ENCODE data around the gene CST7. TPM values are rescaled to one million over a fixed set of nuclear protein-coding genes. Genes with fewer than 3 reads are reported as not detected.

The CST7 gene
- total RNA-seq, 1 donor from 2014 or later, result 0.25 TPM

GRCh38 chr20:24961384-24962181, 12.5 kb downstream of the CST7 start:
- no peak for FAIRE-seq
- Mint-ChIP-seq H3K27ac (ENCODE audit: unreplicated experiment) (no peak overlapping the region), H3K27me3 (ENCODE audit: low read depth, unreplicated experiment) (no peaks in the 10 kb centered on the region), H3K9me3 (ENCODE audit: unreplicated experiment) (peaks cover 2% of the 10 kb centered on the region), H3K36me3 (ENCODE audit: low read depth, unreplicated experiment) (peaks cover 26% of the 10 kb centered on the region), H3K4me1 (ENCODE audit: low read depth, unreplicated experiment) (no peaks in the 10 kb centered on the region), H3K4me3 (ENCODE audit: unreplicated experiment) (no peak overlapping the region)
- Histone ChIP-seq H3K9ac (ENCODE audit: low read length) (no peak overlapping the region), H3K27me3 (ENCODE audit: insufficient read depth, low read length) (no peaks in the 10 kb centered on the region), H3K36me3 (ENCODE audit: insufficient read depth, low read length) (peaks cover 5% of the 10 kb centered on the region), H4K20me1 (ENCODE audit: insufficient read depth, low read length) (no peaks in the 10 kb centered on the region), H3K4me1 (ENCODE audit: insufficient read depth, low read length) (no peaks in the 10 kb centered on the region), H2AFZ (ENCODE audit: low read depth, low read length) (no peak overlapping the region), H3K4me2 (ENCODE audit: low read length) (no peak overlapping the region), H3K27ac (ENCODE audit: low read depth, low read length) (no peak overlapping the region), H3K9me3 (ENCODE audit: insufficient read depth, low read depth, low read length) (no peaks in the 10 kb centered on the region), H3K4me3 (ENCODE audit: insufficient read depth, low read depth, low read length) (no peak overlapping the region), H3K79me2 (ENCODE audit: insufficient read depth, low read length) (no peaks in the 10 kb centered on the region)
- DNase-seq (ENCODE audit: low read depth), result no peak
- TF ChIP-seq EZH2 (IDR thresholded peaks at IDR 0.05; ENCODE audit: insufficient read depth, low read length) (no peak), CTCF (IDR thresholded peaks at IDR 0.05; ENCODE audit: insufficient read depth, low read depth, low read length) (no peak)

GRCh38 chr20:24962182-24962492, 13.1 kb downstream of the CST7 start:
- Histone ChIP-seq H3K27me3 (ENCODE audit: insufficient read depth, low read length) (no peaks in the 10 kb centered on the region), H3K4me3 (ENCODE audit: insufficient read depth, low read depth, low read length) (no peak overlapping the region), H2AFZ (ENCODE audit: low read depth, low read length) (no peak overlapping the region), H3K36me3 (ENCODE audit: insufficient read depth, low read length) (peaks cover 6% of the 10 kb centered on the region), H4K20me1 (ENCODE audit: insufficient read depth, low read length) (no peaks in the 10 kb centered on the region), H3K27ac (ENCODE audit: low read depth, low read length) (no peak overlapping the region), H3K4me2 (ENCODE audit: low read length) (no peak overlapping the region), H3K9me3 (ENCODE audit: insufficient read depth, low read depth, low read length) (no peaks in the 10 kb centered on the region), H3K9ac (ENCODE audit: low read length) (no peak overlapping the region), H3K4me1 (ENCODE audit: insufficient read depth, low read length) (no peaks in the 10 kb centered on the region), H3K79me2 (ENCODE audit: insufficient read depth, low read length) (no peaks in the 10 kb centered on the region)
- Mint-ChIP-seq H3K36me3 (ENCODE audit: low read depth, unreplicated experiment) (peaks cover 26% of the 10 kb centered on the region), H3K27me3 (ENCODE audit: low read depth, unreplicated experiment) (no peaks in the 10 kb centered on the region), H3K9me3 (ENCODE audit: unreplicated experiment) (peaks cover 2% of the 10 kb centered on the region), H3K4me3 (ENCODE audit: unreplicated experiment) (no peak overlapping the region), H3K4me1 (ENCODE audit: low read depth, unreplicated experiment) (no peaks in the 10 kb centered on the region), H3K27ac (ENCODE audit: unreplicated experiment) (no peak overlapping the region)
- no peak for TF ChIP-seq CTCF (IDR thresholded peaks at IDR 0.05; ENCODE audit: insufficient read depth, low read depth, low read length)
- TF ChIP-seq EZH2 (IDR thresholded peaks at IDR 0.05; ENCODE audit: insufficient read depth, low read length), result no peak
- FAIRE-seq (no peak), DNase-seq (ENCODE audit: low read depth) (no peak)

- H4K20me1 ChIP-seq (ENCODE audit: insufficient read depth, low read length), result no peaks in the 10 kb centered on the region
- no peak overlapping the region for H3K4me2 ChIP-seq (ENCODE audit: low read length)
- no peak overlapping the region for H2AFZ ChIP-seq (ENCODE audit: low read depth, low read length)
- Mint-ChIP-seq H3K27ac (ENCODE audit: unreplicated experiment) (no peak overlapping the region), H3K27me3 (ENCODE audit: low read depth, unreplicated experiment) (no peaks in the 10 kb centered on the region), H3K4me3 (ENCODE audit: unreplicated experiment) (no peak overlapping the region), H3K9me3 (ENCODE audit: unreplicated experiment) (peaks cover 2% of the 10 kb centered on the region), H3K36me3 (ENCODE audit: low read depth, unreplicated experiment) (peaks cover 28% of the 10 kb centered on the region), H3K4me1 (ENCODE audit: low read depth, unreplicated experiment) (no peaks in the 10 kb centered on the region)
- no peaks in the 10 kb centered on the region for H3K9me3 ChIP-seq (ENCODE audit: insufficient read depth, low read depth, low read length)
- H3K27ac ChIP-seq (ENCODE audit: low read depth, low read length), result no peak overlapping the region
- no peaks in the 10 kb centered on the region for H3K27me3 ChIP-seq (ENCODE audit: insufficient read depth, low read length)
- H3K4me3 ChIP-seq (ENCODE audit: insufficient read depth, low read depth, low read length), result no peak overlapping the region
- no peaks in the 10 kb centered on the region for H3K79me2 ChIP-seq (ENCODE audit: insufficient read depth, low read length)
- TF ChIP-seq EZH2 (IDR thresholded peaks at IDR 0.05; ENCODE audit: insufficient read depth, low read length) (no peak), CTCF (IDR thresholded peaks at IDR 0.05; ENCODE audit: insufficient read depth, low read depth, low read length) (no peak)
- H3K9ac ChIP-seq (ENCODE audit: low read length), result no peak overlapping the region
- no peaks in the 10 kb centered on the region for H3K4me1 ChIP-seq (ENCODE audit: insufficient read depth, low read length)
- H3K36me3 ChIP-seq (ENCODE audit: insufficient read depth, low read length), result peaks cover 6% of the 10 kb centered on the region
- FAIRE-seq, result no peak
- no peak for DNase-seq (ENCODE audit: low read depth)
These were observed 13.4 kb downstream of the CST7 start for GRCh38 chr20:24962510-24962909.
